DMS79 treated with DMSO at 0.1 percent for 48 hours (cell line): ENCODE results near the gene ARHGAP40.

Source experiments
- DNase-seq: peaks from one replicate; lab custom pipeline; 2025; lab: John Stamatoyannopoulos, UW

The ARHGAP40 gene

GRCh38 chr20:38680500-38681306, 79.1 kb downstream of the ARHGAP40 start:
- peak; percentile 68 for DNase-seq

DNA sequence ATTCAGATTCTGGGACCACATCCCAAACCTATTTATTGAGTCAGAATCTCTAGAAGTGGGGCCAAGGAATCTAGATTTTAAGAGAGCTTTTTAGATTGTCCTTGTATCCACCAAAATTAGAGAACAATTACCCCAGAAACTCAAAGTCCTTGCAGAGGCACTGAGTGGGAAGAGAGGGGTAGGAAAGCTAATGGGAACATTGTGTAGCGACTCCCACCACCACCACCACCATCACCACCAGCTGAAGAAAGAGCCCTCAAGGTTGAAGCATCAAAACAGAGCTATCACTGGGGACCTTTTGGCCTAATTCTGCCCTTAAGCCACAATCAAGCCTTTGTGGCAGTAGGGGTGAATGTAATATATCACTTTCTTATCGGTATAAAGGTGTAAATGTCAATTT, 83.7 kb downstream of the ARHGAP40 start:
- no peak for DNase-seq

- no peak for DNase-seq
These were observed 84.4 kb downstream of the ARHGAP40 start for GRCh38 chr20:38685853-38686473.

DNA sequence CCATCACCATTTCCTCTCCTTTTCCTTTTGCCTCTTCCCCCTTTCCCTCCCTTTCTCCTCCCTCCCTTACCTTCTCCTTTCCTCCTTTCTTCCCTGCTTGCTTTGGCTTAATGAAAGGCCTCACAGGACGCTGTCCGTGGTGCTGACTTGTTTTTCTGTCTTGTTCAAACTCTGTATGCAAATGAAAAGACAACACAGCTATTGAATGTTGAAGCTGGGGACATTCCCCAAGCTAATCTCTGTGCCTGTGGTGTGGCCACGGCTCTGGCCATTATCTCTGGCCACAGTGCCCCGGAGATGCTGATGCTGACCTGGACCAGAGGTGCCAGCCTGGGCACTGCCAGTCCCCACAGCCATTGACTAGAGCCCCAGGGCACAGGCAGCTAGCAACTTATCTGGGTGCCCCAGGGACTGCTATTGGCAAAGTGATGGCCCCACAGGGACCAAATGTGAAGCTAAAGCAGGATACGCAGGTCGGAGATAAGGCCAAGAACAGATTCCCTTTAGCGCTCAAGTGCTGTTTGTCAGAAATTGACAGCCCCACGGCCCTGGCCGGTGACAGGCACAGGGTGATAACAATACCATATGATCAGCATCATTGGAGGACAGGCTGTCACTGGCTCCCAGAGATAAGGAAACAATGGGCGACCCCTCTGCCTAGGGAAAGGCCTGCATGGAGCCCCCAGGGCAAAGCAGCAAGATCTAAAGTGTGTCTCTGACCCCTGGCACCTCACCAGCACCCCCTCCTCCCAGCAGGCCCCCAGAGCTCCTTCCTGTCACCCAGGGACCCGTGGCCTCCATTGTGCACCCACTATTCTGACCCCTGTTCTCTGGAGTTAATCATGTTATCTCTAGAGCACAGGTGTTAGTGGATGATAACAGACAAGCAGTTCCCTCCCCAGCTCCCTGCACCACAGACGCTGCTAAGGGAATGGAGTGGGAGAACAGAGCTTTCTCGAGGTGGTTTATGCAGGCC, 91.1 kb downstream of the ARHGAP40 start:
- no peak for DNase-seq

DNA sequence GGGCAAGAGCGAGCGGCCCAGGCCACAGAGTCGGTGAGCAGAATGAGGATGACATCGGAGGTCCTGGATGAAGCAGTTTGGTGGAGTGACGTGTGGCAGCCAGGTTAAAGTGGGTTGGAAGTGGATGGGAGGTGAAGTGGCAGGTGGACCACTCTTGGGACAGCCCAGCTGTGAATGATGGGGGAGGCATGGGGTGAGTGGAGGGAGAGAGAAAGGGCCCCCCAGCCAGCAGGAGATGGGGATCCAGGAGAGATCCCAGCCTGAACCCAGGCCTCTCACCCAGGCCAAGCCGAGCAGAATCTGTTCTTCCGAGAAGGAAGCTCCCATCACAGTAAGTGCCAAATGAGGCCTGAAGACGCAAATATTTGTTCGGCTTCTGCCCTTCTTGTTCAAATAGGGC, 95.7 kb downstream of the ARHGAP40 start:
- no peak for DNase-seq

- no peak for DNase-seq
These were observed 96.9 kb downstream of the ARHGAP40 start for GRCh38 chr20:38698541-38698940.

GRCh38 chr20:38700141-38700540, 98.5 kb downstream of the ARHGAP40 start:
- no peak for DNase-seq
